ENCODE measurements around the gene ZNF195. TPM values are rescaled to one million over a fixed set of nuclear protein-coding genes. Genes with fewer than 3 reads are reported as not detected.

The ZNF195 gene
- total and polyA plus RNA-seq, 12 donors = 7.9 to 29.5 (median 20.4) TPM

GRCh38 chr11:3357302-3357701 lies 21.6 kb downstream of the ZNF195 start:
- Histone ChIP-seq H3K27me3 (no peaks in the 10 kb centered on the region), H3K4me1 (replicated peaks in 1 of 2) (no peaks in the 10 kb centered on the region), H3K36me3 (replicated peaks in 1 of 2) (peaks cover 0 to 27% of the 10 kb centered on the region in 2 donors), H3K9me3 (replicated peaks in 1 of 3) (peaks cover 0 to 46% (median 8%) of the 10 kb centered on the region in 3 donors), H3K27ac (no peak overlapping the region), H3K4me3 (no peak overlapping the region)
- intact Hi-C loops (cut with DNase I) = no loop called here
- WGBS, 4 donors = 89 to 99% (median 92%) methylated on average over 11 of the region's 11 CpGs
- no peak for DNase-seq
- TF ChIP-seq POLR2A (IDR thresholded peaks at IDR 0.05) = no peak
- no peak for TF ChIP-seq CTCF (IDR thresholded peaks at IDR 0.05)

GRCh38 chr11:3356858-3357257 lies 22.1 kb downstream of the ZNF195 start:
- peaks cover 0 to 25% of the 10 kb centered on the region in 2 donors for H3K36me3 ChIP-seq (replicated peaks in 1 of 2)
- WGBS, 4 donors = 94 to 99% (median 95%) methylated on average over 10 of the region's 10 CpGs
- no peak for DNase-seq
- H3K4me1 ChIP-seq (replicated peaks in 1 of 2) = no peaks in the 10 kb centered on the region
- no peak overlapping the region for H3K27ac ChIP-seq
- peaks cover 0 to 47% (median 8%) of the 10 kb centered on the region in 3 donors for H3K9me3 ChIP-seq (replicated peaks in 1 of 3)
- intact Hi-C loops (cut with DNase I) = no loop called here
- H3K4me3 ChIP-seq = no peak overlapping the region
- no peak for TF ChIP-seq CTCF (IDR thresholded peaks at IDR 0.05)
- TF ChIP-seq POLR2A (IDR thresholded peaks at IDR 0.05) = no peak
- H3K27me3 ChIP-seq = no peaks in the 10 kb centered on the region

- no peak overlapping the region for H3K4me3 ChIP-seq
- no peaks in the 10 kb centered on the region for H3K4me1 ChIP-seq (replicated peaks in 1 of 2)
- H3K27me3 ChIP-seq = no peaks in the 10 kb centered on the region
- no peaks in the 10 kb centered on the region for H3K36me3 ChIP-seq (replicated peaks in 1 of 2)
- peaks cover 0 to 24% (median 0%) of the 10 kb centered on the region in 3 donors for H3K9me3 ChIP-seq (replicated peaks in 1 of 3)
- intact Hi-C loops (cut with DNase I) = no loop called here
- no peak for TF ChIP-seq POLR2A (IDR thresholded peaks at IDR 0.05)
- TF ChIP-seq CTCF (IDR thresholded peaks at IDR 0.05) = no peak
- no peak for DNase-seq
- H3K27ac ChIP-seq = no peak overlapping the region
- WGBS, 4 donors = 90 to 93% (median 91%) methylated on average over 5 of the region's 5 CpGs
These were observed 25.9 kb downstream of the ZNF195 start for GRCh38 chr11:3353066-3353465.

GRCh38 chr11:3347127-3347526 lies 31.8 kb downstream of the ZNF195 start:
- 54 to 80% (median 76%) methylated on average over 1 of the region's 1 CpG for WGBS, 4 donors
- H3K36me3 ChIP-seq (replicated peaks in 1 of 2) = no peaks in the 10 kb centered on the region
- no peaks in the 10 kb centered on the region for H3K27me3 ChIP-seq
- peaks cover 0 to 3% (median 0%) of the 10 kb centered on the region in 3 donors for H3K9me3 ChIP-seq (replicated peaks in 1 of 3)
- no peak overlapping the region for H3K4me3 ChIP-seq
- TF ChIP-seq CTCF (IDR thresholded peaks at IDR 0.05) = no peak
- TF ChIP-seq POLR2A (IDR thresholded peaks at IDR 0.05) = no peak
- H3K4me1 ChIP-seq (replicated peaks in 1 of 2) = no peaks in the 10 kb centered on the region
- no peak for DNase-seq
- H3K27ac ChIP-seq = no peak overlapping the region
- intact Hi-C loops (cut with DNase I) = loop anchor here in 1 of 2 donors (10.0 kb wide), 1 partner anchor 58 kb away; no protein-coding TSS in a partner anchor
